Epithelial cell of proximal tubule (primary cell): ENCODE measurements around the gene GLP1R. TPM values are rescaled to one million over a fixed set of nuclear protein-coding genes. Genes with fewer than 3 reads are reported as not detected.

Experiments used
- DNase-seq: peaks from one replicate; pipeline ENCODE4 v3.0.0-alpha.2; 2011; ENCODE audit warnings: low read depth
- H3K4me3 ChIP-seq: 2 replicates; pipeline ENCODE4 v1.5.1; 2011; ENCODE audit warnings: low read depth, mild to moderate bottlenecking, low read length
- total RNA-seq: library from RNA; depleted of rRNA; stranded (reverse); fragments of >200 nt; gene quantifications from 2 replicates; pipeline ENCODE4 v1.2.3, GENCODE V29; 2015
- TF ChIP-seq, protein P1 (sequence below): conservative IDR thresholded peaks from 2 replicates; pipeline ENCODE4 v1.5.1; 2012; ENCODE audit warnings: low read depth, mild to moderate bottlenecking, low read length

The GLP1R gene
- total RNA-seq, 1 donor from 2014 or later, result not detected

DNA sequence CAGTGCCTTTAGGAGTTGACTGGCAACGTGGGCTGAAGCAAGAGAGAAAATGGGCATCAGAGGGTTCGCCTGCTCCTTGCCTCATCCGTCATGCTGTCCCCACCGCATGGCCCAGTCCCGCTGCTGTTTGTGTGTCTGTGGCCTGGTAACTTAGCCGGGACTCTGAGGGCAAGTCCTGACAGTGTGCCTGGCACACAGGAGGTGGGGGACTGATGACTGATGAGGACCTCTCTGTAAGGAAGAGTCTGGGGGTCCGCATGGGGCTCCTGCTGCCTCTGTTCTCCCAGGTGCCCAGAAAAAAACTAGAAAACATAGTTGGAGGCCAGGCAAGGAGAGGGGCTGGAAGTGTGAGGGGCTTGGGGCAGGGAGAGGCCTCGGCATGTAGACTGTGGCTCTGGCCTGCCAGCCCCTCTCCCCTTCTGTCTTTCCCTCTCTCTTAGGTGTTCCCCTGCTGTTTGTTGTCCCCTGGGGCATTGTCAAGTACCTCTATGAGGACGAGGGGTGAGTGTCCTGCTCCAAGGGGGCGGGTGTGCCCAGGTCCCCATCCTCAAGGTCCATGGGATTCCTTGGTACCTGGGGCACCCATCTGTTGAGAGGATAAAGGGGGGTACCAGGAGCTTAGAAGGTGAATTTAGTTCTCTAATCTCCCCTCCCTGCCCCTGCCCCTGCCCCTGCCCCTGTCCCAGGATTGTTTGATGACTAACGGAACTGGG lies 29.5 kb downstream of the GLP1R start:
- DNase-seq, result no peak
- no peak overlapping the region for H3K4me3 ChIP-seq
- TF ChIP-seq, protein P1, sequence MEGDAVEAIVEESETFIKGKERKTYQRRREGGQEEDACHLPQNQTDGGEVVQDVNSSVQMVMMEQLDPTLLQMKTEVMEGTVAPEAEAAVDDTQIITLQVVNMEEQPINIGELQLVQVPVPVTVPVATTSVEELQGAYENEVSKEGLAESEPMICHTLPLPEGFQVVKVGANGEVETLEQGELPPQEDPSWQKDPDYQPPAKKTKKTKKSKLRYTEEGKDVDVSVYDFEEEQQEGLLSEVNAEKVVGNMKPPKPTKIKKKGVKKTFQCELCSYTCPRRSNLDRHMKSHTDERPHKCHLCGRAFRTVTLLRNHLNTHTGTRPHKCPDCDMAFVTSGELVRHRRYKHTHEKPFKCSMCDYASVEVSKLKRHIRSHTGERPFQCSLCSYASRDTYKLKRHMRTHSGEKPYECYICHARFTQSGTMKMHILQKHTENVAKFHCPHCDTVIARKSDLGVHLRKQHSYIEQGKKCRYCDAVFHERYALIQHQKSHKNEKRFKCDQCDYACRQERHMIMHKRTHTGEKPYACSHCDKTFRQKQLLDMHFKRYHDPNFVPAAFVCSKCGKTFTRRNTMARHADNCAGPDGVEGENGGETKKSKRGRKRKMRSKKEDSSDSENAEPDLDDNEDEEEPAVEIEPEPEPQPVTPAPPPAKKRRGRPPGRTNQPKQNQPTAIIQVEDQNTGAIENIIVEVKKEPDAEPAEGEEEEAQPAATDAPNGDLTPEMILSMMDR, result no peak

DNA sequence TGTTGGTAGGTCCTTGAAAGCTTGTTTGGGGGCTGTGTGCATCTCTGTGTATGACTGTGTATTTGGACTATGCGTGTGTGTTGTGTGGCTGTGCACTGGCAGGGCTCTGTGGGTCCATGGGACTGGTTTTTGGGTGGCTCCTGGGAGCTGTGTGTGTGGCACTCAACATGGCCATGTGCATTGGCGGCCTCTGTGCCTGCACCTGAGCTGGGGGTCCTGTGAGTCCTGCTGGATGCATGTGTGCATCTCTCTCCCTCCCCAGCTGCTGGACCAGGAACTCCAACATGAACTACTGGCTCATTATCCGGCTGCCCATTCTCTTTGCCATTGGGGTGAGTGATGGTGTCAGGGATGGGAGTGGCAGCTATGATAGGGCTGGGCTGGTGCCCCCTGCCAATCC lies 30.1 kb downstream of the GLP1R start:
- TF ChIP-seq, protein P1, result no peak

DNA sequence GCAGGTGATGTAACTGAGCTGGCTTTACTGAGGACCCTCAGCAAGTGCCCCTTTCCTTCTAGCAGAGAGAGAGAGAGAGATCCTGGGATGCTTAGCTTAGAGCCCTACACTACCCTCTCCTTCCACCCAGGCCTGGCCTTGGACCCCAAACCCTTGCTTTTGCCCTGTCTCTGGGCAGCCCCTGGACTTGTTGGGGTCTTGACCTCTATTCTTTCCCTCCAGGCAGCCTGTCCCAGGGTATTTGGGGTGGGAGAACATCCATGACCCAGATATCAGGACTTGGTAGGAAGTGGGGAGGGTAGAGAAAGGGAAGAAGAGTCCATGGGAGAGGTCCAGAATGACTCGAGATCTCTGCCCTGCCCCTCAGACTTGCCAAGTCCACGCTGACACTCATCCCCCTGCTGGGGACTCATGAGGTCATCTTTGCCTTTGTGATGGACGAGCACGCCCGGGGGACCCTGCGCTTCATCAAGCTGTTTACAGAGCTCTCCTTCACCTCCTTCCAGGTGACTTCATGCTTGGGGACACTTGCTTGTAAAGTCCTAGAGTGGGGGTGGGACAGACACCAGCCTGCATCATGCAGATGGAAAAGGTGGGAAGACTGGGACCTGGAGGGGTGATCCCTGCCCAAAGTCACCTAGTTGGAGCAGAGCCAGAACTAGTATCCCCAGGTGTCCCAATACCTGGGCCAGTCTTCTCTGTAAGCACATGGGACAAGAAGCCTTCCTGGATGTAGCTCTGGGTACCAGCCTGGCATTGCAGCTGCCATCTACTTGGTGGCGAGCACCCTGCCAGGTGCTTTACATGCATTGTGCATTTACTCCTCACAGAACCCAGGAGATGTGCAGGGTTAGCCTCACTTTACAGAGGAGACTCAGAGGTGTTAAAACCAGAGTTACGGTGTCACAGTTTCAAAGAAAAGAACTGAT lies 30.9 kb downstream of the GLP1R start:
- TF ChIP-seq, protein P1, result no peak
- H3K4me3 ChIP-seq, result no peak overlapping the region
- no peak for DNase-seq

More for the DNA sequence above, 30.1 kb downstream of the GLP1R start:
- DNase-seq, result no peak
- H3K4me3 ChIP-seq, result no peak overlapping the region

GRCh38 chr6:39080246-39080875 lies 31.8 kb downstream of the GLP1R start:
- DNase-seq, result no peak
- H3K4me3 ChIP-seq, result no peak overlapping the region
- TF ChIP-seq, protein P1, result no peak

- H3K4me3 ChIP-seq, result no peak overlapping the region
- no peak for DNase-seq
- TF ChIP-seq, protein P1, result no peak
These were observed 33.7 kb downstream of the GLP1R start for GRCh38 chr6:39082310-39082709.

DNA sequence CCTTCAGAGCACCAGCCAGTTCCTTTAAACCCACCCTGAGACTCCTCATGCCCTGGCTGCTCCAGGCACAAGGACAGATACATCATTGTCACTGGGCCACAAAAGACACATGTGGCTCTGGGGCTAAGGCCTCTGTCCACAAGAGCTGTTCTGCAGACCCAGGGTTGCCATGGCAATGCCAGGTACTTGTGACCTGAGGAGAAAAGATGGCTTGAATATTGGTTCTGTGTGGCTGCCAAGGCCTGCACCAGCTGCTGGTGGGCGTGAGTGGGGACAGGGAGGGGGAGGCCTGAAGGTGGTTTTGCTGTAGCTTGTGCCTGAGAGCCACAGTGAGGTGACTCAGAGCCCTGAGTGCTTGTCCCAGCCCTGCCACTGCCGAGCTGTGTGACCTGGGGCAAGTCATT lies 34.7 kb downstream of the GLP1R start:
- no peak overlapping the region for H3K4me3 ChIP-seq
- no peak for DNase-seq
- TF ChIP-seq, protein P1, result no peak
